SU-DHL-6 (cell line): ENCODE measurements around the gene DUSP2.

Experiments used
- H2AFZ ChIP-seq: fragments of 200-600 bp; sonication (generic); 2 replicates; pipeline ENCODE4 v1.6.1; 2014; ENCODE audit warnings: low read depth, mild to moderate bottlenecking, moderate library complexity, mixed read lengths, antibody characterized with exemption, low read length; ENCODE audit not compliant: severe bottlenecking
- H3F3A ChIP-seq: fragments of 200-600 bp; shearing (Covaris generic); 2 replicates; pipeline ENCODE4 v1.6.0; 2016; ENCODE audit warnings: antibody characterized with exemption, mild to moderate bottlenecking; ENCODE audit not compliant: insufficient read depth
- H3K27ac ChIP-seq: fragments of 200-600 bp; sonication (generic); 2 replicates; pipeline ENCODE4 v1.5.1; 2016; ENCODE audit warnings: low read depth, mild to moderate bottlenecking, low read length, moderate library complexity, mixed read lengths
- H3K27me3 ChIP-seq: fragments of 200-600 bp; sonication (generic), shearing (Covaris generic); 2 replicates; pipeline ENCODE4 v1.6.0; 2014; ENCODE audit warnings: mild to moderate bottlenecking, low read length
- H3K36me3 ChIP-seq: fragments of 200-600 bp; sonication (generic); 2 replicates; pipeline ENCODE4 v1.6.1; 2014; ENCODE audit warnings: mild to moderate bottlenecking, low read length, mixed read lengths
- H3K4me2 ChIP-seq: fragments of 300-600, 200-600 bp; shearing (Covaris generic), sonication (generic); 2 replicates; pipeline ENCODE4 v1.6.0; 2014; ENCODE audit warnings: low read length, low read depth, mild to moderate bottlenecking; ENCODE audit not compliant: poor library complexity, severe bottlenecking
- H3K4me3 ChIP-seq: fragments of 200-600 bp; sonication (generic); 2 replicates; pipeline ENCODE4 v1.5.1; 2014; ENCODE audit warnings: antibody characterized with exemption, low read length, mild to moderate bottlenecking, mixed read lengths; ENCODE audit not compliant: insufficient read depth, poor library complexity, severe bottlenecking
- H3K79me2 ChIP-seq: fragments of 200-600 bp; sonication (generic); 2 replicates; pipeline ENCODE4 v1.6.1; 2014; ENCODE audit warnings: mild to moderate bottlenecking, low read length, moderate library complexity; ENCODE audit not compliant: insufficient read depth
- H3K9ac ChIP-seq: fragments of 200-600 bp; sonication (generic); 2 replicates; pipeline ENCODE4 v1.7.0; 2014; ENCODE audit warnings: mild to moderate bottlenecking, low read length
- H3K9me2 ChIP-seq: fragments of 200-600 bp; sonication (generic); replicated peaks from 2 replicates; pipeline ENCODE4 v1.6.1; 2014; ENCODE audit warnings: low read length; ENCODE audit not compliant: insufficient read depth
- H3K9me3 ChIP-seq: fragments of 200-600 bp; sonication (generic); 2 replicates; pipeline ENCODE4 v1.6.1; 2014; ENCODE audit warnings: low read length, mixed read lengths; ENCODE audit not compliant: insufficient read depth
- H4K20me1 ChIP-seq: fragments of 200-600 bp; sonication (generic); 2 replicates; pipeline ENCODE4 v1.6.1; 2014; ENCODE audit warnings: low read depth, mild to moderate bottlenecking, antibody characterized with exemption, low read length, moderate library complexity, mixed read lengths
- CTCF ChIP-seq: fragments of 200-600 bp; sonication (generic); IDR thresholded peaks from one replicate; pipeline ENCODE4 v1.5.1; 2017; ENCODE audit warnings: antibody characterized with exemption, mild to moderate bottlenecking, low read length, moderate library complexity; ENCODE audit not compliant: insufficient read depth, poor library complexity, severe bottlenecking
- EZH2phosphoT487 ChIP-seq: fragments of 200-600 bp; sonication (generic), shearing (Covaris generic); conservative IDR thresholded peaks from 2 replicates; pipeline ENCODE4 v1.6.1; 2018; ENCODE audit warnings: mild to moderate bottlenecking, antibody characterized with exemption, low read length, moderate library complexity, mixed read lengths

Gene DUSP2

GRCh38 chr2:96108151-96108540, 37.1 kb downstream of the DUSP2 start:
- Histone ChIP-seq H3K27ac (no peak overlapping the region), H3K9me2 (no peaks in the 10 kb centered on the region), H2AFZ (no peak overlapping the region), H3F3A (no peaks in the 10 kb centered on the region), H4K20me1 (no peaks in the 10 kb centered on the region), H3K4me2 (no peak overlapping the region), H3K79me2 (no peaks in the 10 kb centered on the region), H3K4me3 (no peak overlapping the region), H3K36me3 (no peaks in the 10 kb centered on the region), H3K27me3 (no peaks in the 10 kb centered on the region), H3K9me3 (peaks cover 8% of the 10 kb centered on the region; the same call in 1 of the 2 replicates), H3K9ac (no peak overlapping the region)
- no peak for TF ChIP-seq EZH2phosphoT487
- no peak for TF ChIP-seq CTCF

- no peak overlapping the region for H3K4me3 ChIP-seq
- H4K20me1 ChIP-seq, result no peaks in the 10 kb centered on the region
- no peaks in the 10 kb centered on the region for H3K79me2 ChIP-seq
- no peak overlapping the region for H2AFZ ChIP-seq
- H3K4me2 ChIP-seq, result no peak overlapping the region
- peaks cover 8% of the 10 kb centered on the region; the same call in 1 of the 2 replicates for H3K9me3 ChIP-seq
- H3K36me3 ChIP-seq, result no peaks in the 10 kb centered on the region
- no peak for TF ChIP-seq CTCF
- TF ChIP-seq EZH2phosphoT487, result no peak
- H3K27me3 ChIP-seq, result no peaks in the 10 kb centered on the region
- H3K27ac ChIP-seq, result no peak overlapping the region
- no peaks in the 10 kb centered on the region for H3F3A ChIP-seq
- no peaks in the 10 kb centered on the region for H3K9me2 ChIP-seq
- H3K9ac ChIP-seq, result no peak overlapping the region
These were observed 37.6 kb downstream of the DUSP2 start for GRCh38 chr2:96107708-96108065.

GRCh38 chr2:96106991-96107707, 38.1 kb downstream of the DUSP2 start:
- H3K9me2 ChIP-seq, result no peaks in the 10 kb centered on the region
- no peak overlapping the region for H3K4me2 ChIP-seq
- no peak for TF ChIP-seq CTCF
- no peak for TF ChIP-seq EZH2phosphoT487
- H3K36me3 ChIP-seq, result no peaks in the 10 kb centered on the region
- no peaks in the 10 kb centered on the region for H3F3A ChIP-seq
- H4K20me1 ChIP-seq, result no peaks in the 10 kb centered on the region
- no peak overlapping the region for H3K4me3 ChIP-seq
- H3K9me3 ChIP-seq, result peaks cover 8% of the 10 kb centered on the region; the same call in 1 of the 2 replicates
- no peak overlapping the region for H3K9ac ChIP-seq
- no peaks in the 10 kb centered on the region for H3K27me3 ChIP-seq
- no peak overlapping the region for H2AFZ ChIP-seq
- H3K79me2 ChIP-seq, result no peaks in the 10 kb centered on the region
- H3K27ac ChIP-seq, result no peak overlapping the region
